ENCODE data around the gene HHIP. TPM values are rescaled to one million over a fixed set of nuclear protein-coding genes. Genes with fewer than 3 reads are reported as not detected.

HHIP gene
- total and polyA plus RNA-seq, 2 donors (not counting 1 experiment from before 2014, with no cell fraction given): under 0.01 to 0.59 TPM

DNA sequence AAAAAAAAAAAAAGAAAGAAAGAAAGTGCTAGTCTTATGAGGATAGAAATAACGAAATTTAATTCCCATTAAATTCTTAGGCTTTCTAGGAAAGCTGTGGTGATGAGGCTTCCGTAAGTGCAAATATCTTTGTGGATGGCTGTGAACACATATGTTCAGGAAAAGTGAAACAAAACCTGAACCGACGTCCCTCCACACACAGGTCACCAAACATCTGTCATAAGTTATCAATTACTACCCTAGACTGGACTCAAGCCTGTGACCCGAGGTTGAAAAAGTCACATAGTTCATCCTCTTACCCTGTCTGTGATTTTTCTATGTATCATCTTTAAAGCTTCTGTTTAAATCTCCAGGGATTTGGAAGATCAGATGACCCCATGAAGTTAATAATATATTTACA is 24.8 kb downstream of the HHIP start:
- no peak overlapping the region for H3K4me2 ChIP-seq (ENCODE audit: extremely low read depth, insufficient read depth, low read length)
- no peaks in the 10 kb centered on the region for H3K4me1 ChIP-seq (ENCODE audit: control insufficient read depth, extremely low read depth, insufficient read depth, low read length)
- no peak overlapping the region for H3K9ac ChIP-seq (ENCODE audit: insufficient read depth, low read length)
- H3K27me3 ChIP-seq (ENCODE audit: control insufficient read depth, insufficient read depth, low read length): no peaks in the 10 kb centered on the region
- no peak for TF ChIP-seq EZH2 (IDR thresholded peaks at IDR 0.05; ENCODE audit: low read length, missing control alignments)
- TF ChIP-seq, protein P1, sequence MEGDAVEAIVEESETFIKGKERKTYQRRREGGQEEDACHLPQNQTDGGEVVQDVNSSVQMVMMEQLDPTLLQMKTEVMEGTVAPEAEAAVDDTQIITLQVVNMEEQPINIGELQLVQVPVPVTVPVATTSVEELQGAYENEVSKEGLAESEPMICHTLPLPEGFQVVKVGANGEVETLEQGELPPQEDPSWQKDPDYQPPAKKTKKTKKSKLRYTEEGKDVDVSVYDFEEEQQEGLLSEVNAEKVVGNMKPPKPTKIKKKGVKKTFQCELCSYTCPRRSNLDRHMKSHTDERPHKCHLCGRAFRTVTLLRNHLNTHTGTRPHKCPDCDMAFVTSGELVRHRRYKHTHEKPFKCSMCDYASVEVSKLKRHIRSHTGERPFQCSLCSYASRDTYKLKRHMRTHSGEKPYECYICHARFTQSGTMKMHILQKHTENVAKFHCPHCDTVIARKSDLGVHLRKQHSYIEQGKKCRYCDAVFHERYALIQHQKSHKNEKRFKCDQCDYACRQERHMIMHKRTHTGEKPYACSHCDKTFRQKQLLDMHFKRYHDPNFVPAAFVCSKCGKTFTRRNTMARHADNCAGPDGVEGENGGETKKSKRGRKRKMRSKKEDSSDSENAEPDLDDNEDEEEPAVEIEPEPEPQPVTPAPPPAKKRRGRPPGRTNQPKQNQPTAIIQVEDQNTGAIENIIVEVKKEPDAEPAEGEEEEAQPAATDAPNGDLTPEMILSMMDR (conservative IDR thresholded peaks at IDR 0.05 in 1 of 2, IDR thresholded peaks at IDR 0.05 in 1 of 2; ENCODE audit: low read depth in 1 of 2, low read length in 2 of 2): no peak
- no peak overlapping the region for H2AFZ ChIP-seq (ENCODE audit: low read length)
- H3K9me3 ChIP-seq (ENCODE audit: control insufficient read depth, insufficient read depth, low read depth, low read length): no peaks in the 10 kb centered on the region
- H4K20me1 ChIP-seq (ENCODE audit: control insufficient read depth, extremely low read depth, insufficient read depth, low read length): peaks cover 1% of the 10 kb centered on the region
- no peak overlapping the region for H3K27ac ChIP-seq (ENCODE audit: insufficient read depth, low read length)
- H3K79me2 ChIP-seq (ENCODE audit: control insufficient read depth, insufficient read depth, low read length): no peaks in the 10 kb centered on the region
- H3K4me3 ChIP-seq (replicated peaks in 1 of 4; ENCODE audit: control extremely low read depth in 1 of 4, insufficient read depth in 1 of 4, low read depth in 3 of 4, low read length in 4 of 4): no peak overlapping the region
- no peak for DNase-seq (ENCODE audit: low read depth in 2 of 2)
- no peaks in the 10 kb centered on the region for H3K36me3 ChIP-seq (ENCODE audit: control insufficient read depth, insufficient read depth, low read length)

DNA sequence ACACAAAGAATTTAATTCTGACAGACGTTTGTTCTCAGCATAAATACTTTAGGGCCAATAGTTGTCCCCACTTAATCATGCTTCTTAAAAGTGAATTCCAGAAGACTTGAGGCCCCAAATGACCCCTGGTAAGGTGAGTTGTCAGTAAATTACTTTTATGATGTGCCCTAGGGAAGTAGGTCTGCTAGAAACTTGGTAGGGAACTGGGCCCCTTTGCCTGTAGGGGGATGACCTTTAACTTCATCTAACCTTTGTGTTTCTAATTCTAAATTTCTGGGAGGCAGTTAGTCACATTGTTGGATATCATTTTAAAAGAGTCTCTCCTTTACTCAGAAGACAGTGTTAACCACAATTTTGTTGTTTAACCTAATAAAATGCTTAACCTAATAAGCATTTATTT is 28.8 kb downstream of the HHIP start:
- Histone ChIP-seq H3K79me2 (ENCODE audit: control insufficient read depth, insufficient read depth, low read length) (no peaks in the 10 kb centered on the region), H3K9ac (ENCODE audit: insufficient read depth, low read length) (no peak overlapping the region), H4K20me1 (ENCODE audit: control insufficient read depth, extremely low read depth, insufficient read depth, low read length) (no peaks in the 10 kb centered on the region), H3K27me3 (ENCODE audit: control insufficient read depth, insufficient read depth, low read length) (no peaks in the 10 kb centered on the region), H3K4me1 (ENCODE audit: control insufficient read depth, extremely low read depth, insufficient read depth, low read length) (no peaks in the 10 kb centered on the region), H3K36me3 (ENCODE audit: control insufficient read depth, insufficient read depth, low read length) (no peaks in the 10 kb centered on the region), H3K4me3 (replicated peaks in 1 of 4; ENCODE audit: control extremely low read depth in 1 of 4, insufficient read depth in 1 of 4, low read depth in 3 of 4, low read length in 4 of 4) (no peak overlapping the region), H3K27ac (ENCODE audit: insufficient read depth, low read length) (no peak overlapping the region), H3K9me3 (ENCODE audit: control insufficient read depth, insufficient read depth, low read depth, low read length) (no peaks in the 10 kb centered on the region), H3K4me2 (ENCODE audit: extremely low read depth, insufficient read depth, low read length) (no peak overlapping the region), H2AFZ (ENCODE audit: low read length) (no peak overlapping the region)
- no peak for DNase-seq (ENCODE audit: low read depth in 2 of 2)
- TF ChIP-seq EZH2 (IDR thresholded peaks at IDR 0.05; ENCODE audit: low read length, missing control alignments): no peak
- TF ChIP-seq, protein P1 (conservative IDR thresholded peaks at IDR 0.05 in 1 of 2, IDR thresholded peaks at IDR 0.05 in 1 of 2; ENCODE audit: low read depth in 1 of 2, low read length in 2 of 2): no peak

DNA sequence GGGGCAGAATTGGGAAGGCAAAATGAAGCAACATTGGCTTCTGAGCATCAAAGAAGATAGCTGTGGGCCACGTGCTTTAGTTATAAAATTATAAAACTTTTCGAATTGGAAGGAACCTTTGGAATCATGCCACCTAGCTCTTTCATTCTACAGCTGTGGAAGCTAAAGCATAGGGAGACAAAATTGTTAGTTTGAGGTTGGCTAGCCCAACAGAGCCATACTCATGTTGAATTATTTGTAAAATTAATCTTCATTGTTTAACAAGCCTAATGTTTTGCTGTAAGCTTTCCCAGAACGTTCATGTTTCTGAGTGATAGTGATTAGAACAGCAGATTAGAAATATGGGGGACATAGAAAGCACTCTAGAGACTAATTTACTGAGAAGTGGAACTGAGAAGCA is 35.9 kb downstream of the HHIP start:
- no peaks in the 10 kb centered on the region for H3K27me3 ChIP-seq (ENCODE audit: control insufficient read depth, insufficient read depth, low read length)
- H4K20me1 ChIP-seq (ENCODE audit: control insufficient read depth, extremely low read depth, insufficient read depth, low read length): no peaks in the 10 kb centered on the region
- no peak for DNase-seq (ENCODE audit: low read depth in 2 of 2)
- no peak for TF ChIP-seq EZH2 (IDR thresholded peaks at IDR 0.05; ENCODE audit: low read length, missing control alignments)
- TF ChIP-seq, protein P1 (conservative IDR thresholded peaks at IDR 0.05 in 1 of 2, IDR thresholded peaks at IDR 0.05 in 1 of 2; ENCODE audit: low read depth in 1 of 2, low read length in 2 of 2): no peak
- no peaks in the 10 kb centered on the region for H3K9me3 ChIP-seq (ENCODE audit: control insufficient read depth, insufficient read depth, low read depth, low read length)
- H2AFZ ChIP-seq (ENCODE audit: low read length): no peak overlapping the region
- H3K9ac ChIP-seq (ENCODE audit: insufficient read depth, low read length): no peak overlapping the region
- H3K79me2 ChIP-seq (ENCODE audit: control insufficient read depth, insufficient read depth, low read length): no peaks in the 10 kb centered on the region
- H3K4me2 ChIP-seq (ENCODE audit: extremely low read depth, insufficient read depth, low read length): no peak overlapping the region
- H3K4me3 ChIP-seq (replicated peaks in 1 of 4; ENCODE audit: control extremely low read depth in 1 of 4, insufficient read depth in 1 of 4, low read depth in 3 of 4, low read length in 4 of 4): no peak overlapping the region
- no peaks in the 10 kb centered on the region for H3K4me1 ChIP-seq (ENCODE audit: control insufficient read depth, extremely low read depth, insufficient read depth, low read length)
- H3K27ac ChIP-seq (ENCODE audit: insufficient read depth, low read length): no peak overlapping the region
- no peaks in the 10 kb centered on the region for H3K36me3 ChIP-seq (ENCODE audit: control insufficient read depth, insufficient read depth, low read length)
